Renal pelvis (tissue), 4 donors: ENCODE measurements around the gene NUP155. TPM values are rescaled to one million over a fixed set of nuclear protein-coding genes. Genes with fewer than 3 reads are reported as not detected.
"Not testable (repeated sequence)": the region's sequence is repeated elsewhere in the genome, so short reads cannot be mapped to it uniquely, and the experiment has no call there.

Source experiments
- DNase-seq: peaks from one replicate; pipeline ENCODE4 v3.0.0-alpha.2; 2013
- polyA plus RNA-seq, 3 donors: library from polyadenylated mRNA; unstranded; fragments of 120-200 nt; gene quantifications; one replicate each; pipeline ENCODE4 v1.2.1, GENCODE V29; 2013; ENCODE audit not compliant: insufficient read length in 3 of 3

Gene NUP155
- polyA plus RNA-seq, 3 donors, result 23.9 to 30.1 (median 26.3) TPM

GRCh38 chr5:37304888-37305287 is 66.0 kb downstream of the NUP155 start:
- no peak for DNase-seq

DNA sequence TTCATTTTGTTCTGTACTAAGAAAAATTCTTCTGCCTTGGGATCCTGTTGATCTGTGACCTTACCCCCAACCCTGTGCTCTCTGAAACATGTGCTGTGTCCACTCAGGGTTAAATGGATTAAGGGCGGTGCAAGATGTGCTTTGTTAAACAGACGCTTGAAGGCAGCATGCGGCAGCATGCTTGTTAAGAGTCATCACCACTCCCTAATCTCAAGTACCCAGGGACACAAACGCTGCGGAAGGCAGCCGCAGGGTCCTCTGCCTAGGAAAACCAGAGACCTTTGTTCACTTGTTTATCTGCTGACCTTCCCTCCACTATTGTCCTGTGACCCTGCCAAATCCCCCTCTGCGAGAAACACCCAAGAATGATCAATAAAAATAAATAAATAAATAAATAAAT is 74.6 kb downstream of the NUP155 start:
- DNase-seq, result not testable (repeated sequence)

DNA sequence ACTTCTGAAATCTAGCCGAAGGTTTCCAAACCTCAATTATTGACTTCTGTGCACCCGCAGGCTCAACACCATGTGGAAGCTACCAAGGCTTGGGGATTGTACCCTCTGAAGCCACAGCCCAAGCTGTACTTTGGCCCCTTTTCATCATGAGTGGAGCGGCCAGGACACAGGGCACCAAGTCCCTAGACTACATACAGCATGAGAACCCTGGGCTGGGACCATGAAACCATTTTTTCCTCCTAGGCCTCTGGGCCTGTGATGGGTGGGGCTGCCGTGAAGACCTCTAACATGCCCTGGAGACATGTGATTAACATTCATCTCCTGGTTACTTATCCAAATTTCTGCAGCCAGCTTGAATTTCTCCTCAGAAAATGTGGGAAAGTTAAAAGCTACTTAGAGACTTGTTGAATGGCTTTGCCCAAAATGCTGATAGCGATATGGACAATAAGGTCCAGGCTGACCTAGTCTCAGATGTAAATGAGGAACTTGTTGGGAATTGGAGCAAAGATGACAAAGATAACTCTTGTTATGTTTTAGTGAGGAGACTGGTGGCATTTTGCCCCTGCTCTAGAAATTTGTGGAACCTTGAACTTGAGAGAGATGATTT is 87.6 kb downstream of the NUP155 start:
- DNase-seq, result no peak

DNA sequence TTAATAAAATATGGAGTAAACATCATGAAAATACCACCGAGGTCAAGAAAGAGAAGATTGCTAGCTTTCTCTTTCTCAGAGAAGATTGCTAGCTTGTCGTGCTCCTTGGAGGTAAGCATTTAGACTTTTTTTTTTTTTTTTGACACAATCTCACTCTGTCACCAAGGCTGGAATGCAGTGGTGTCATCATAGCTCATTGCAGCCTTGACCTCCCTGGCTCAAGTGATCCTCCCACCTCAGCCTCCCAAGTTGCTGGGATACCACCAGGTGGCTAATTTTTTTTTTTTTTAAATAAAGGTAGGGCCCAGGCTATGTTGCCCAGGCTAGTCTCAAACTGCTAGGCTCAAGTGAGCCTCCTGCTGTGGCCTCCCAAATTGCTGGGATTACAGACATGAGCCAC is 95.4 kb downstream of the NUP155 start:
- DNase-seq, result no peak

DNA sequence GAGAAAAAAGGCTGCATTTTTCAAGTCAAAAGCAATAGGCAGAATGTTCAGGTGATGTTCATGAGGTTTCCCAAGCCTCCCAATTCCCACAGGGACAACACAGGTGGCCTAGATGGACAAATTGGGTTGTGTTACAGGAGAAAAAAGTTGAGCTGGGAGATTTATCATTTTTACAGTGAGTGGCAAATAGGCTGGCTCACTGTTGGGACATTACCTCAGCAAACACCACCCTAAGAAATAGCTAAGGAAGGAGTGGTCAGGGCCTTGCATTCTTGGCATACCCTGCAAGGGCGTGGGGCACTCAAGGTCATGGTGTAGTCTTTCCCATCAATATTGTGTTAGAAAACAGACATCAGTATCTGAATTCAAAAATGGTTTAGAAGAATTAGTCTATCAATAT is 98.4 kb downstream of the NUP155 start:
- peak; percentile 9 for DNase-seq

GRCh38 chr5:37268100-37268499 is 102.8 kb downstream of the NUP155 start:
- not testable (repeated sequence) for DNase-seq

DNA sequence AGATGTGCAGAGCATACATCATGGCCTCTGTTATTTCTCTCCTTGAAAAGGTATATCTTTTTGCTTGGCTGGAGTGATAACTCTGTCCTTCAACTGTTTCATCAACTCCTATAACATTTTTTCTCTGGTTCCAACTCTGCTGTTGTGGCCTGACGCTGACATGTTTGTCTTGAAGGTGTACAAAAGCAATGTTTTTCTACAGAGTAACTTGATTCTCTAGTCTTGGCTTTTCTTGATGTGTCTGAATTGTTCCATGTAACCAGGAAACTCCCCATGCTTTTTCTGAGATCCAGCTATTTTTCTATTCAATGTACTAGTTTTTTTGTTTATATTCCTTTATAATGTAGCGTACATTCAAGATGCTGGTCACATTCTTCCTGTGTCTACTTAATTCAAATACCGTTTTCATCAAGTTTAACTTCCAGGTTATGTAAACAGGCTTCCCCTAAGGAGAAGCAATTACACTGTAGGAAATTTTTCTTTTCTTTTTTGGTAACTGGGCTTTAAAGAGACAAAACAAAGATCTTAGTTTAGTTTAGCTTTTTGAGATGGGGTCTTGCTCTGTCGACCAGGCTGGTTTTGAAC is 115.0 kb downstream of the NUP155 start:
- no peak for DNase-seq

DNA sequence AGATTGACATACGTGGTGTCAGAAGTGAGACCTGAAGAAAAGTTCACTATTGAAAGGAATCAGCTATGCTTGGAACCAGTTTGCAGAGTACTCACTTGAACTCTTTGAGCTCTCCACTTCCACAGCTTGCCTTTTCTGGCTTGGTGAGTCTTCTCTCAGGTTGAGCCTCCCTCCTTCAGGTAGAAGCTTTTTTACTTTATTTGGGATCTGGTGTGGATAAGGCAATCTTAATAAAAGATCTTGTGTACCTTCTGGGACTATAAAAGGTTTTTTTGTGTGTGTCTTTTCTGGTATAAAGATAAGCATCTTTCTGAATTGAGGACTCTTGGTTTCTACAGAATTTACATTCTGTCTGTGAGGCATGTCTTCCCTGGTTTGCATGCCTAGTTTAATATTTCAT is 116.3 kb downstream of the NUP155 start:
- no peak for DNase-seq

DNA sequence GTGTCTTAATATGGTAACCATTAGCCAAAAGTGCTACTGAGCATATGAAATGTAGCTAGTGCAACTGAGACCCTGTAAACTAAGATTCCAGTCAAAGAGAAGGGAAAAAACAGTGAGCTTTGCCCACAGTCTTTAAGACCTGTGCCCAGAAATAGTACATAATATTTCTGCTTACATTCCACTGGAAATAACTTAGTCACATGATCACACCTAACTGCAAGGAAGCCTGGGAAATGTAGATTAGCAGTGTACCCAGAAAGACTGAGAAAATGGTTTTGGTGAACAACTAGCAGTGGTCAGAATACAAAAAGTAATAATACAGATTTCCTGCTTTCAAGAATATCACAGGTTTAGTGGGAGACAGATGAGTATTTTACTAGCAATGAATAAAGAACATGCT is 119.2 kb downstream of the NUP155 start:
- DNase-seq, result no peak

GRCh38 chr5:37249815-37250164 is 121.1 kb downstream of the NUP155 start:
- peak; percentile 20 for DNase-seq

GRCh38 chr5:37248970-37249814 is 121.7 kb downstream of the NUP155 start, which contains the start of gene CPLANE1:
TSS of gene CPLANE1 (minus strand) at chr5:37249376. CDS start at chr5:37247698, 1,678 bp downstream.
- DNase-seq, result peak; percentile 80

DNA sequence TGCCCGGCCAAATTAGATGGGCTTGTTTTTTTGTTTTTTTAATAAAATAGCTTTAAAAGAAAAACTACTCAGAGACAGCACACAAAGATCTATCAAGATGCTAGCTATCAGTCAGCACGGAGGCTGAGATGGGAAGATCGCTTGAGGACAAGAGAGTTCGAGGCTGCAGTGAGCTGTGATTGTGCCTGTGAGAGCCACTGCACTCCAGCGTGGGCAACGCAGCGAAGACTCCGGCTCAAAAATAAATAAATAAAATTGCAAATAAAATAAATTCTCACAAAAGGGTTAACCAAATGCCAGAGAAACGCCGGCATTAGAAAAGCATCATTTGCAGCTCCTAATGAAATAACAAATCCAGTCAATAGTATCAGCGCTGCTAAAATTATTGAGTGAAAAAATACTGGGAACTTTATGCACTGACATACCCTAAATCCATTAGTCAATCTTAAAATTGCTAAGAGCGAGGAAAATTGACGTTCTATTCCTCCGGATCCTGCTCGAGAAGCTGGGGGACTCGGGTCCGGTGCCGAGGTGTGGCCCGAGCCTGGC is 122.4 kb downstream of the NUP155 start:
- no peak for DNase-seq

DNA sequence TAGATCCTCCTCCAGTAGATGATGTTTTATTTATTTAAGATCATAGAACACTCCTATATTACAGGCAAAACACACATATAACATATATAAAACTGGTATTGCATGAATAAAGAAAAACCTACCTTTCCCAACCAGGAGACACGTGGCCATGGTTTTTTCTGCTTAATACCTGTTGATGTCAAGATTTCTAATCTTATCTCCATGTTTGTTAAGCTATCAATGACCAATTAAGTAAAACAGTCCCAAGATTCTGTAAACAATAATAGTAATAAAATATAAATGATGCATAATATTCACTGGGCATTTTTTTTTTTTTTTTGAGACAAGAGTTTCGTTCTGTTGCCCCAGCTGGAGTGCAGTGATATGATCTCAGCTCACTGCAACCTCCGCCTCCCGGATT is 123.4 kb downstream of the NUP155 start:
- no peak for DNase-seq

DNA sequence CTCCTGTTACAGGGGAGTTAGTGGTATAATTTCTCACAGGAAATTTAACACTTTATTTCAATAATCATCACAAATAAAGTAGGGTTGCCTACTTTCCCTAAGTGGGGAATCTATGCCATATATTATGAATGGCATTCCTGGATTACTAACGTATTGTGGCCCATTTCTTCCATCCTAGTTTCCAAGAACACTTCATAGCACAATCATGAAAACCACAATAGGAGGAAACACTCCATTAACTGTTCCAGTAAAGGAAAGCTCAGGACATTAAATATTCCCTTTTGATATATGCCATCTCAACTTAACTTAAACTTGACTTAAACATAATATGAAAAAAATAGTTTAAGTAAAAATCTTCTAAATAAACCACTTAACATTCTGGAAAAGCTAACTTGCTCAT is 123.9 kb downstream of the NUP155 start:
- DNase-seq, result no peak

Other genes starting within 250 kb of the NUP155 start
- gene CPLANE1, start 121.7 kb downstream of the NUP155 start, polyA plus RNA-seq, result 10 to 100 TPM; 28.7 to 38.5 (median 33.4) TPM
- 10 to 100 TPM; 45.6 to 54.3 (median 47.7) TPM for gene WDR70, start 8.2 kb upstream of the NUP155 start, polyA plus RNA-seq